Stimulated activated CD8-positive, alpha-beta memory T cell treated with anti-CD3 and anti-CD28 coated beads, Interleukin-2, amount 100 ng/mL, for 1 hour (primary cell): Measurements from ENCODE around the gene RBM33.

Experiments used
- DNase-seq, 2 donors: peaks; one replicate each; pipeline ENCODE4 v3.0.0-alpha.2; 2020; ENCODE audit warnings: low read depth in 2 of 2

The RBM33 gene

GRCh38 chr7:155693826-155694225 lies 49.4 kb downstream of the RBM33 start:
- DNase-seq: no peak

- no peak for DNase-seq
These were observed 50.4 kb downstream of the RBM33 start for GRCh38 chr7:155694851-155695250.

- DNase-seq: no peak
These were observed 52.3 kb downstream of the RBM33 start for GRCh38 chr7:155696747-155697146.

GRCh38 chr7:155698633-155699032 lies 54.2 kb downstream of the RBM33 start:
- no peak for DNase-seq

- no peak for DNase-seq
These were observed 54.7 kb downstream of the RBM33 start for GRCh38 chr7:155699180-155699579.

- DNase-seq: no peak
These were observed 56.4 kb downstream of the RBM33 start for GRCh38 chr7:155700847-155701246.

- no peak for DNase-seq
These were observed 57.6 kb downstream of the RBM33 start for GRCh38 chr7:155701972-155702544.

- no peak for DNase-seq
These were observed 58.2 kb downstream of the RBM33 start for GRCh38 chr7:155702616-155703015.

- DNase-seq: no peak
These were observed 61.3 kb downstream of the RBM33 start for GRCh38 chr7:155705623-155706360.

- no peak for DNase-seq
These were observed 61.9 kb downstream of the RBM33 start for GRCh38 chr7:155706376-155706775.

- DNase-seq: no peak
These were observed 65.0 kb downstream of the RBM33 start for GRCh38 chr7:155709453-155709852.

GRCh38 chr7:155710031-155710430 lies 65.6 kb downstream of the RBM33 start:
- no peak for DNase-seq

- DNase-seq: no peak
These were observed 66.1 kb downstream of the RBM33 start for GRCh38 chr7:155710530-155710929.

- DNase-seq: no peak
These were observed 66.6 kb downstream of the RBM33 start for GRCh38 chr7:155711081-155711480.

GRCh38 chr7:155713384-155713783 lies 68.9 kb downstream of the RBM33 start:
- DNase-seq: no peak

GRCh38 chr7:155714702-155715101 lies 70.2 kb downstream of the RBM33 start:
- no peak for DNase-seq

- no peak for DNase-seq
These were observed 70.8 kb downstream of the RBM33 start for GRCh38 chr7:155715111-155715805.

GRCh38 chr7:155717010-155717744 lies 72.7 kb downstream of the RBM33 start:
- no peak for DNase-seq

GRCh38 chr7:155721056-155721455 lies 76.6 kb downstream of the RBM33 start:
- no peak for DNase-seq

- no peak for DNase-seq
These were observed 77.7 kb downstream of the RBM33 start for GRCh38 chr7:155722118-155722517.

- no peak for DNase-seq
These were observed 78.5 kb downstream of the RBM33 start for GRCh38 chr7:155722936-155723335.

- no peak for DNase-seq
These were observed 80.0 kb downstream of the RBM33 start for GRCh38 chr7:155724327-155725005.
